Epidermal melanocyte (primary cell): ENCODE measurements around the gene SYNDIG1.

Experiments
- DNase-seq: peaks from one replicate; pipeline ENCODE4 v3.0.0; 2011; ENCODE audit warnings: low spot score; ENCODE audit not compliant: insufficient read length

The SYNDIG1 gene

DNA sequence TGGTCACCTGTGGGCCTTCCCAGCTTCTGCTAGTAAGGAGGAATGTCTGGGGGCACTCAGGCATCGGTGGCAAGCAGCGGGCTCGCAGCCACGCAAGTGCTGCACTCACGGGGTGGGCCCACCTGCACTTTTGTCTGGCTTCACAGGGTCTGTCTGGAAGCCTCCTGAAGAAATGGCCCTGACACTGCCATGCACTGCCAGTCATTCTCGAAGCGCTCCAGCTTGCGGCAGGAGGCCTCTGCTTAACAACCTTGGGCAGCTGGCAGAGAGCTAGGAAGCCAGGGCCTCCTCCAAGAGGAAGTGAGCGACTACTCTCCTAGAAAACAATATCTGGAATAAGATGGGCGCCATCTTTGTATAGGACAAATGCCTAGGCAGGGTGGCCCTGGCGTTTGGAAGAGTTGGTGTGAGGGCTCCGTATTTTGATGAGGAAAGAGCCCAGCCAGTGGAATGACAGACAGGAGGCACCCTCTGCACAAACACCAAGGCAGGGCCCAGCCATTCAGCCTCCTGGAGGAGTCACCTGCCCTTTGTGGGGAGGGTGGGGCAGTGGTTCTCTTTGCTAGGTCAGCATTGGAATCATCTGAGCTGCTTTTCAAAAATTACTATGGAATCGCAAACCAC, 113.9 kb downstream of the SYNDIG1 start:
- DNase-seq = no peak

DNA sequence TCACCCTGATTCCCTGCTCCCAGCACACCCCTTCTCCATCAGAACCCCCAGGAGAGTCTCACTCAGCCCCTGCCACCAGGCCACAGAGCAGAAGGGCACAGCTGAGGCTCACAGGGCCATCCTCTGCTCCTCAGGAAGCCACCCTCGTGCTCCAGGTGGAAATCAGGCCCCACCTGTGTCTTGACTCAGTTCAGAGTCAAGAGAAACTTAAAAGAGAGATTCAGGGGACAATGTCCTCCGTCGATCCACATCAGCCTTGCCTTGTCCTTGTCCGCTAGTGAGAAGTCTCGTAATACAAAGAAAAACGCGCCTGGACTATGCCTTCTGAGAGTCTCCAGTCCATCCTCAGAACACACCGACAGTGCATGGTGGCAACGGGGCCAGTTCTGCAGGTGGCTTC, 114.6 kb downstream of the SYNDIG1 start:
- DNase-seq = no peak

DNA sequence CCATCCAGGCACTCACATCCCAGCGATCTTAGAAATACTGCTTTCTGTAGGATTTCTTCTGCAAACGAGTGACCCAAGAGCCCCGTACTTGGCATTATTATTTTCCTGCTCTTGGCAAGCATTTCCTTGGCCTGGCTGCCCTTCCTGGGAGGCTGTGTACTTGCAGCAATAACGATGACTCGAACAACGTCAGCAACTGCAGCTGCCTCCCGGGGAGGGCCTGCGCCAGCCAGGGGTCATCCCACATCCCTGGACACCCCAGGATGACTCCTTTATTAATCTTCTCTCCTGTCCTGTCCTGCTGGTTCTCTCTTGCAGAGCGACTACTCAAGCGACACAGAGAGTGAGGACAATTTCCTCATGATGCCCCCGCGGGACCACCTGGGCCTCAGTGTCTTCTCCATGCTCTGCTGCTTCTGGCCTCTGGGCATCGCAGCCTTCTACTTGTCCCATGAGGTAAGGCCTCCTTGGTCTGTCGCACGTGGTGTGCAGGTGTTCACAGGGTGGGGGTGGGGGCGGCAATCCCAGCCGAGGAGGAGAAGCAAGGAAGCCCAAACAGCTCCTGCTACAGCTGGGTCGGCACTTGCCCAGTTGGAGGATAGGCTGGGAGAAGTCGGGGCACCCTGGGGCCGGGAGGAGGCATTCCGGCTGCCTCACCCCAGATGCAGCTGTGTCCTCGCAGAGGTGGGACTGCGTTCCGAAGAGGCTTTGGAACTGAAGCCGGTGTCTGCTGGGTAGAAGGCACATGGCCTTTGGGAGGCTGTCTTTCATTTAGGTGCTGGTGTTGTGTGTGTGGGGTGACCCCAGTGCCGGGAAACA, 115.3 kb downstream of the SYNDIG1 start:
- DNase-seq = no peak

DNA sequence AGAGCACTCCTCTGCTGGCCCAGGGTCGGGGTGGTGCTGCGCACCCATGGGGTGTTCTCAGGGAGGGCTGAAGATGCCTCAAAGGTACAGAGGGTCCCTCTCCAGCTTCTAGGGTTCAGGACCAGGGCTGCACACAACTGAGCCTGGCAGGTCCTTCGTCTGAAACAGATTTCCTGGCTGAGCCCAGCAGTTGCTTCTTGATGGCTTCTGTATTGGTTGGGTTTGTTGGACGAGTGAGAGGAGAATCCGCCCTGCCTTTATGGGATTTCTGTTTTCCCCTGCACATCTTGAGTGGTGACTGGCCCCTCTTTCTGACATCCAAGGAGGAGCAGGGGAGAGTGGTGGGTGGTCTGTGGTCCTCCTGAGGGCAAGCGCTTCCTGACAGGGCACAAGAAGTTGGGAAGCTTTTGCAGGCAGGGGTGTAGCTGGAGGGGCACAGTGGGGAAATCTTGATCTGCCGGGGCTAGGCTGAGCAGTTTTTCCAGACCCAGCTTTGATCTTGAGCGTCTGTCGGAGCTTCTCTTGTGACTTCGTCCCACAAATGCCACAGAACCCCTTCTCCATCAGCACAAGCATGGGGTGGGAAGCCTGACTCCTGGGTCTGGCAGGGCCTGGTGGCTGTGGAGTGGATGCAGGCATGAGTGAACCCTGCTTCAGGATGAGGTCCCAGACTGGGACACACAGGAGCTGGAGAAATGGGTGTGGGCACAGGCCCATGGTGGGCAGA, 116.5 kb downstream of the SYNDIG1 start:
- DNase-seq = no peak

DNA sequence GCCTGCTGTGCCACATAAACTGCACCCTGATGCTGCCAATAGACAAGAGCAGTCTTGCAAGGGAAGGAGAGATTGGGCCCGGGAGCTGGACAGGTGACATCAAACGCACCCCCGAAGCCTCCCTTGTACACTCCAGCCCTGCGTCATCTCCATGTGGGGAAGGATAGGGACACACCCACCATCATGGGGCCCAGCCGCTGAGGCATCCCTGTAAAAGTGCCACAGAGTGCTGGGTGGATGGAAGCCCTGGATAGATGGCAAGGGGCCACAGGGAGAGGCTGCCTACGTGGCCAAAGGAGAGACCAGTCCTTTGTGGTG, 117.1 kb downstream of the SYNDIG1 start:
- DNase-seq = no peak

DNA sequence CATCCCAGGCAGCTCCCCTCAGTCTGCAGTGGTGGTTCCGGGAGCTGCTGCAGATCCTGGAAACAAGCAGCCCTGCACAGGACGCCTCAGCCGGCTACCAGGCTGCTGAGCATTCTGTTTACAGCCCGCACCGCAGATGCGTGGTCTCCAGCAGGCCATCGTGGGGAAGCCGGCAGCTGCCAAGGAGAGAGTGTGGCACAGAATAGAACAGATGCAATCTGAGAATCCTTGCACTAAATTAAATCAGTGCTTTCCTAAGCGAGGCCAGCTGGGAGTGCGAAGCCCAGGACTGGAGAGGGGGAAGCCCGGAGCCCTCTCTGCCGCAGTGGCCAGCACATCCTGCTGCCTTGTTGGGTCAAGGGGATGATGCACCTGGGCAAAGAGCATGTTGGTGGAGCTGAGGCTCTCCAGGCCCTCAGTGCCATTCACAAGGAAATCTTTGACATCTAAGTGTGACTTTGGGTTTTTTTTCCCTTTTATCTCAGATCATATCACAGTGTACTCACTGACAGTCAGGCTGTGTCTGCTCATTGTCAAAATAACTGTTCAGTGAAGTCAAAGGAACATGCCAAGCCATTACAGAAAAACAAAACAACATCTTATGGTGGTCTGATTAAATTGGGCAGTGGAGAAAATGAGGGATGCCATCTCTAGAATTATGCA, 118.1 kb downstream of the SYNDIG1 start:
- DNase-seq = no peak

DNA sequence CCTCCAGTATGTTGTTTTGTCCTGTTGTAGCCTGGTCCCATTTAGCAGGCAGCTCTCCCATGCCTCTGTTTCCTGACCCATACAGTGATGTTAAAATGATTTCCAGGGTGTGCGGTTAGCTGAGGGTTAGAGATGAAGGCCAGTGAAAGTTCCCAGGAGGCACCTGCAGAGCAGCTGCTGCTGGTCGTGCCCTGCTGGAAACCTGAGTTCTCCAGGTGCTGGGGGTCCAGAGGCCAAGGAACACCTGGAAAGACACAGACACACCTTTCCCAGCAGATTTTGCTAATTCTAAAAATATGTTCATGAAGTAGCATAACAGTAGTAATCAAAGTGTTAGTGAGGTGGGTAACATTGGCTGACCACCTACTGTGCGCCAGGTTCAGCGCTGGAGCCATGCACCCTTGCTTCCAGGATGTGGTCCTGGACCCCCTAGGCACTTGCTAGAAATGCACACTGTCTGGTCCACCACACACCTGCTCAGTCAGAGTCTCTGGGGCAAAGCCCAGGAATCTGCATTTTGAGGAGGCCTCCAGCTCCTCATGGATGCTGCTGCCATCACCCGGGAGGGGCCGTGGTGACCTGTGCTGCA, 118.7 kb downstream of the SYNDIG1 start:
- DNase-seq = no peak

DNA sequence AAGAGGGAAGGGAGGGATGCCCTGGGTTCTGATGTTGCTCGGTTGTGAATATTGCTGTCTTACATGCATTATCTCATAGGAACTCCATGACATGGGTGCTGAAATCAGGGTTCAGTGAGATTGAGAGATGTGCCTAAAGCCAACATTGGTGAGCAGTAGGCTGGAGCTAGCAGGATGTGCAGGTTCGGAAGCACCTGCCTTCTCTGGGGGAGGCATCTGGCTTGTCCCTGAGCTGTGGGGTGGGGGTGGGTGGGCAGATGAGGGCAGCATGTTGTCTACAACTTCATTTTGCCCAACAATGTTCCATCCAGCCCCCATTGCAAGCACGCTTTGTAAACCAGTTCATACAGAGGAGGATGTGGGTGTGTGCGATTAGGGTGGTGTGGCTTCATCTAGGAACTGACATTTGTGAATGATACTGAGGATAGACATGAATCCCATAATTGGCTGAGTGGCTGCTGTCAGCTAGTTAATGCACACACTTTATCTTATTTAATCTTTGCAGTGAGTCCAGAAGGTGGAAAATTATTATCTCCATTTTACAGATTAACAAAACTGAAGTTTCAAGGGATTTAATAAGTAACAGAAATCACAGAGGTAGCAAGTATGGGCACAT, 119.4 kb downstream of the SYNDIG1 start:
- DNase-seq = no peak

DNA sequence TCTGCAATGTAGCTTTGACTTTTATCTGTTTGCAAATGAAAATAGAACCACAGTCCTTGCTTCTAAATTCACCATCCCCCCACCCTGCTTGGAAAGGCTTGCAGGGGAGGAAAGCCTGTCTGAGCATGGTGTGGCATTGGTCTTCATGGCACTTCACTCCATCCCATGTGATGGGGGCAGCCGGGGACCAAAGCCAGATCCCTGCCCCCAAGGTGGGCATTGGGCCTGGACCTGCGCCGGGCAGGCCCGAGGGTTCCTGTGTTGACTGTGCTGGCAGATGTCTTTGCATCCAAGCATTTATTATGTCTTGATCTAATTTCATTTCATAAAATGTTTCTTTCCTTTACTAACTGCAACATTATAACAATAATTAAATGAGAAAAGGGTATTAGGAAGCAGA, 120.0 kb downstream of the SYNDIG1 start:
- no peak for DNase-seq

DNA sequence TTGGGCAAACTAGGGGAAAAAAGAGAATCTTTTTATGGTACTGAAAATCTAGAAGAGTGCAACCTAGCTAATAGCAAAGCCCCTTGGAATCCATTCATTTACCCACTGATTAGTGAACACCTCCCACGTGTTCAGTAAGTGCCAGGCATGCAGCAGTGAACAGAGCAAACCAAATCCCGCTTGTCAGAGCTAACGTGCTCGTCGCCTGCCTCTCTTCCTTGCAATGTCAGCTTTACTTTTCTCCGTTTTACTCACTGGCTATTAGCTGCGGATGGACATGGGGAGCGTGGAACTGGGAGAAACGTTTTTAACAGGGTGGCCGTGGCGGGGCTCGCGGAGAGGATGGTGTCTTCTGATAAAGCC, 120.4 kb downstream of the SYNDIG1 start:
- no peak for DNase-seq

DNA sequence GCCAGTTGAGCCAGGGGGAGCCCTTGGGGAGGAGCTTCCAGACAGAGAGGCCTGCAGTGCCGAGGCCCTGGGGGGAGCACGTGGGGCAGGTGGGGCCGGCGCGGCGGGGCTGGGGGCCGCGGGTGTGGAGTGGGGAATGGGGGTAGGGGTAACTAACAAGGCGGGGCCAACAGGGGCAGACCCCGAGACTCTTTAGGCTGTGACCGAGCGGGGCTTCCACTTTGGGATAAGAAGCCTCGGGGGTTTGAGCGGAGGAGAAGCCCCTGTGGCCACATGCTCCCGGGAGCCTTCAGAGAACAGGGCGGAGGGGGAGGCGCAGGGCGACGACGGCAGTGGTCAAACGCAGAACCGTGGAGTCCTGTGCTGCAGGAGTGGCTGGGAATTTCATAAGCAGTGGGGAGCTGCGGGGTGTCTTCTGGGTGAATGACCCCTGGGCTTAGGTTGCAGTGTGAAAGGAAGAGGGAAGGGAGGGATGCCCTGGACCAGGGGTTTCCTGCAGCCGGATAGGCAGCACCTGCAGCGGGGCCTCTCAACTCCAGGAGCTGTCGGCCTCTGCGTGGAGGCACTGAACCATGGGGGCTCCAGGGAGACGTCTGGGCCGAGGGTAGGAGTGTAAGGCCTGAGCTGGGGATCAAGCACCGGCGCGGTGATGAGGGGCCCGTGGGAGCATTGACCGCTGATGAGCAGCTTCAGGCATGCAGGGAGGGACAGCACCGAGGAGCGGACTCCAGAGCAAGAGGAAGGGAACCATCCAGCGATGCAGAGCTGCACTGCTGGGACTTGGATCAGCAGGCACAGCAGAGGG, 121.0 kb downstream of the SYNDIG1 start:
- DNase-seq = no peak

DNA sequence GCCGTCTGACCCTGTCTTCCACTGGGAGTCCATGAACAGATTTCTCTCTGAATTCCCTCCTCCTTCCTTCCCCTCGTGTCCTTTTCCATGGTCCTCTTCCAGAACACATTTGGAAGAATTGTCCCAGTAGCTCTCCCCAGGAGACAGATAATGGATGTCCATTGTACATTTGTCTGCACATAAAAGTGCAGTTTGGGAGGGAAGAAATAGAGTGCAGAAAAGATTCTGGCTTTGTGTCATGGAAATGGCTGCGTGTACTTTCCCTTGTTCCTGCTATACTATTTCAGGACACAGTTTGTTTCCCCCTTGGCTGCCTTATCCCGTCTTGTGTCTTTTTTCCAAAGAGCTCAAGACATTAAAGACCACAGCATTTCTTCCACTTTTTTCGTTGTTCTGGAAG, 127.6 kb downstream of the SYNDIG1 start:
- DNase-seq = no peak

DNA sequence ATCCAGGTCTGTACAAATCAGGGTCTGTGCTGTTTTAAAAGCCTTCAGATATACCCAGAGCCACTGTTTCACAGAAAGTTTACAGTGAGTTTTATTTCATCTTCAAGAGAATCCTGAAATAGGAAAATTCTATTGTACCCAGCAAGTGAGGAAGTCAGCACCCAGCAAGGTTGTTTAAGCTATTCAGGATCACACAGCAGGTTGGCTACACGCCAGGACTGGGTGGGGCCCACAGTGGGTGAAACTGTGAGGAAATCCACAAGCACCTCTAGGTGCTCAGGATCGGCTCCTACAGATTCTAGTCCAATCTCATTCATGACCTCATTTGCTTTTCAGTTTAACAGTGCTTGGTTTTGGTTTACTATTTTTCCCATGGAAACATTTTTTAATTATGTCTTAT, 128.9 kb downstream of the SYNDIG1 start:
- DNase-seq = no peak

DNA sequence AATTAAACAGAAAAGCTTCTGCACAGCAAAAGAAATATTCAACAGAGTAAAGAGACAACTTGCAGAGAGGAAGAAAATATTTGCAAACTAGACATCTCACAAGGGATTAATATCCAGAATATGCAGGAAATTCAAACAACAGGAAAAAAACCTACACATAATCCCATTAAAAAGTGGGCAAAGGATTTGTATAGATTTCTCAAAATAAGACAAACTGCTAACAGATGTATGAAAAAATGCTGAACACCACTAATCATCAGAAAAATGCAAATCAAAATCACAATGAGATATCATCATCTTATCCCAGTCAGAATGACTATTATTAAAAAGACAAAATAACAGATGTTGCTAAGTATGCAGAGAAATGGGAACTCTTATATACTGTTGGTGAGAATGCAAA, 129.6 kb downstream of the SYNDIG1 start:
- no peak for DNase-seq

DNA sequence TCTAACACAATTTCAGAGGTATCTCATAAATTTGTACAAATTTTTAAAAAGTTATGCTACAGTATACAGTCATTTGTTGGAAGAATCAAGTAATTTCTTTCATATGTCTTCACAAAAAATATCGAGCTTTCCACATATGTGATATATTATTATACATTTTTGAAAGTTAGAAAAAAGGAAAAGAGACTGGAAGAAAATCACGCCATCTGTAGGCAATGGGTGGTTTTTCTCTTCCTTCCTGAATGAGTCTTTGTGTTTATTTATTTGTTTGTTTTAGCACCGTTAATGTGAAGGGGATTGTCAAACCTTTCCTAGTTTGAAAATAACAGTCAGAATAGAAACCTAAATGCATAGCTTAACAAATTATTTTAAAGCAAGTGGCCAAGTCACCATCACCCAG, 130.6 kb downstream of the SYNDIG1 start:
- DNase-seq = no peak

DNA sequence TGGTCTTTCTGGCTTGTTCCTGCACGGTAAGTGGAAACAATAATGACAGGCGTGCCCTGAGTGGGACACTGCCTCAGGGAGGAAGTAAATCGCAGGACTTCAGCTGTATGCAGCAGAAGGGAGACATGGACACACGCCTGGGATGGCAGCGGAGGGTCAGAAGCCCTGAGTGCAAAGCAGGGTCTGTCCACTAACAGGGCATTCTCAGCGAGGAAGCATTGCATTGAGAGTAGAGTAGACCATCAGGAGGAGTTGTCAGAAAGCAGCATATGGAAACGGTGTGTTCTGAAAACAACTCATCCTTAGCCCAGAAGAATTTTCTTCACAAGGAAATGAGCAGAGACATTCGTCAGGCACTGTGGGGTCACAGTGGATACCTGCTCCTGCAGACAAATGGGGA, 134.0 kb downstream of the SYNDIG1 start:
- no peak for DNase-seq

DNA sequence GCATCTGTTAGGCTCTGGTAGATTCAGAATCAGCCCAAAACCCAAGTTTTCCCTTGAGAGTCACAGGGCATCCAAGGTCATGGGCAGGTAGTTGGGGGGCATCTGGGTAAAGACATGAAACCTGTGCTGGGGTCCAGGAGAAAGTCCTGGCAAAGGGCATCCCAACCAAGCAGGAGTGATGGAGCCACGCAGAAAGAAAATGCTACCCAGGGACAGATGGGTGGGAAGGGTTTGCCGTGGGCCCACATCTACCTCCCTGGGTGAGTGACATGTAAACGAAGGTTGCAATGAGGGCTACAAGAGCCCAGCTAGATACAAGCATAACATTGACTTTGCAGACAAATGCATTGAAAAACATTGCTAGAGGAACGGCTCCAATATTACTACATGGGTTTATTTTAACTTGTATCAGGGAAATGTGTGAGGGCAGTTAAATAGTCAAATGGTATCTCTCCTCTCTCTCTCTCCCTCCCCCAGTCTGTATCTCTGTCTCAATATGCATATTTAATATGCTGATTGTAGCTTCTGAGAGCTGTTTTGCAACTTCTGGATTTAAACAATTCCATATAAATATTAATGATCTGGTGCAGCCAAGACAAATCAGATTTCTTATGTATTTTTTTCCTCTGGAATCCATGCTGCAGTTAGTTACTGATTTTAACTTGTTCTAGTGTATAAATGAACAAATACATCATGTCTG, 135.7 kb downstream of the SYNDIG1 start:
- DNase-seq = no peak

DNA sequence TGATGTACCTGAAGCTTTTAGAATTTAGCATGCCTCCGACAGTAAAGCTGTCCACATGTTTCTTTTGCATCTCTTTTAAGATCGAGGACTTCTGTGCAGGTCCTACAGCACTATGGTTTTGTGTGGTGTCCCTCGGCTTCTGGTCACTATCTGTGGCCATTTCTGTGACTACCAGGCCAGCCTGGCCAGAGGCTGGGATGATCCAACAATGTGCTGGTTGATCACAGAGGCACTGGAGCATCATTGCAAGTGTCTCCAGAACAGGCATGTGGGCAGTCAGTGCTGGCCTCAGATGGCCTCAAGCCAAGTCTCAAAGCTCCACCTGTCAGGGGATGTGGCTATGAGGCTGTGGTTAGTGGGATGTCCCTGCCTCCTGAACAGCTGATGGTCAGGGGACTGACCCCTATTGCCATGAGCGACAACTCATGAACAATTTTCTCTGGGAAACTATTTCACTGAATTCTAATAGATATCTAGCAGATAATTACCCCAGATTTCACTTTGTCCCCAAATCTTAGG, 136.6 kb downstream of the SYNDIG1 start:
- DNase-seq = no peak

DNA sequence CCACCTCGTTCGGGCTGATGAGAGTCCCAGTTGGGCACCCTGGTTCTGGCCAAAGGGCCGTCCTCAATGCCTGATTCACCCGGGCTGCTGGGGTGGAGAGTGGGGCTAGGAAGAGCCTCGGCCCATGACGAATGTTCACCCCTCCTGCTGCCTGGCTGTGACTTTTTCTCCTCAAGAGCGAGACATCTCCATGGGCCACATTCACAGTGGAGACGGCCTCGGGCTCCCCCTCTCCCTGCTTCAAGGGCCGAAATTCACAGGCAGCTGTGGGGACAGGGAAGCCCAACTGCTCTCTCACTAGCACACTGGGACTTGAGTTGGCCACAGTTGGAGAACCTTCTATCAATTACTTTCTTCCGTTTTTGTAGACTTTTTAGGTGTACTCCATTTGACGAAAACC, 138.0 kb downstream of the SYNDIG1 start:
- DNase-seq = no peak
